Stimulated activated CD8-positive, alpha-beta memory T cell treated with anti-CD3 and anti-CD28 coated beads, Interleukin-4, amount 100 ng/mL, for 48 hours (primary cell): ENCODE measurements around the gene HOXB8.

ENCODE experiments used
- DNase-seq: peaks from one replicate; pipeline ENCODE4 v3.0.0-alpha.2; 2020

The HOXB8 gene

DNA sequence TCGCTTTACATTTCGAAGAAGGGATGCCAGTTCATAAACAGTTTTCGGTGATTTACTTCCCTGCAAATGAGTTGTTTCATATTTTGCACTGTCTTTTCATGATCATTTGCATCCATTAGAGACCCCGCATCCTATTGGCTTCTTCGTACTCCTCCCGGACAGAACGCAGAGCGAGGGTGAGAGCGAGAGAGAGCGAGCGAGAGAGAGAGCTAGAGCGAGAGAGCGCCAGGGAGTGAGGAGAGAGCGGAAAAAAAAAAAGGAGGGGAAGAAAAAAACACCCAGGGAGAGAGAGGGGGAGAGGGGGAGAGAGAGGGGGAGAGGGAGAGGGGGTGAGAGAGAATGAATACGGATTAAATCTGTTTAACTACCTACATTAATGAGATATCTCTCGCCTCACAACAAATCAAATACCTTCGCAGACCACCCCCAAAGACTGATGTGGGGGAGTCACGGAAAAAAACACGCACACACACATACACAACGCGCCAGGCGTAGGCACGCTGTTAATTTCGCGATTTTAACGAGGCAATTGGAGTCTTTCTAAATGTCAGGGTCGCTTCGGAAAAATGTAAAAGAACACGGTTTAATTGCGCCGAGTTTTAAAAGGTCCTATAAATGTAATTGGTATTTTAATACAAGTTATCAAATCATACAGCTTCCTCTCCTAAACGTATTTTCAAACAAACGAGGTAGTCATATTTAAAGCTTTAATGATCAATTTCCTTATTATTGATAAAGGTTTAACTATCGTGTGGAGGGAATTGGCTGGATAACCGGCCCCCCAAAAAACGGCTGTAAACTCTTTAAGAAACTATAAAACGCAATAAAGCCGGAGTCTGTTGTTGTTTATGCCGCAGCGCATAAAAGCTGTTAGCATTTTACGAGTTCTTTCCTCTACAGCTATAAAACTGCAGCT is at the start of gene HOXB8:
TSS of gene HOXB8 (minus strand) at position 246 of the 916 bp plus-strand sequence. CDS start 588 bp downstream, outside the sequence.
- DNase-seq: no peak

DNA sequence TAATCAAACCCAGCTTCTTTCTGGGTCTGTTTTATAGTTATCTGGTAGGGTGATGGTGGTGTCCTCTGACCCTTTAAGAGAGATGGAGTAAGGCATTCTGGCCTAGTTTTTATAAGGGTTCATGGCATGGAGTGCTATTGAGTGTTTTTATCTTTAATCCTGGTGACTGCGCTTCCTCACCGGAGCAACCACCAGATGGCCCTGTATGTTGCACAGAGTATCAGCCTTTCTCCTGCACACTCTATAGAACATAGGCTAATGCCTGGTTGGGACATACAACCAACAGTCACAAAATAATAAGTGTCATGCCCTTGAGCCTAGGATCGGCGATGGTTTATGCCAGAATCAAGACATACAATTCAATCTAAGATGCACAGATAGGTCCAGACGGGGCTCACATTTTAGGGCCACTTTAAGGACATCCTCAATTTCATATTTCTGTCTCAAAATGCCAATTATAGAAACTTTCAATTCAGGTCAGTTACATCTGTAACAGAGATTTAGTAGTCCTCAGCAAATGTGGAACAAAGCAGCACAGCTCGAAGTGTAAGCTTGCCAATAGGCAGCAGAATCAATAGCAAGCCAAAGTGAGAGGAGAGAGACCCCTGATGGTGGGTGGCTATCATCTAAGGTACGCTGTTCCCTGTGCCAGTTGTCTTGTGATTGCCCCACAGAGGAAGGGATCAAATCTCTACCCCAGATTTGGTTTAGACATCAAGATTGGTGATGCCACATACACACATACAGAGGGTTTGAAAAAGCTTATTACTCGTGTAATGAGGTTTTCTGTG is 48.2 kb upstream of the HOXB8 start:
- DNase-seq: no peak

DNA sequence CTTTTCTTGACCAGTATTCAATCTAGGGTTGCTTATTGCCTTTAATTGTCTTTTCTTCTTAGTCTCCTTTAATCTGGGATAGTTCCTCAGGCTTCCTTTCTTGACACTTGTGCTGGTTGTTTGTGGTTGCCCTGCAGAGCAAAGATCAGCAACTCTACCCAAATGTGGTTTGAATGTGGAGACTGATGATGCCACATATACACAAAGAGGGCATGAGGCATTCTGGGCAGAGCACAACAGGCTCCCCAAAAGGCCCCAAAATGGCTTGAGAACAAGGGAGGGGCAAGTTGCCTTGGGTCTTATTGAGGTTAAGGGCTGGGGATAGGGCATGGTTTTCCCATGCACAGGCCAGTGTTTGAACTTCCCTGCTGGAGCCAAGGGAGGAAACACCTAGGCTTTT is 40.8 kb upstream of the HOXB8 start:
- no peak for DNase-seq

DNA sequence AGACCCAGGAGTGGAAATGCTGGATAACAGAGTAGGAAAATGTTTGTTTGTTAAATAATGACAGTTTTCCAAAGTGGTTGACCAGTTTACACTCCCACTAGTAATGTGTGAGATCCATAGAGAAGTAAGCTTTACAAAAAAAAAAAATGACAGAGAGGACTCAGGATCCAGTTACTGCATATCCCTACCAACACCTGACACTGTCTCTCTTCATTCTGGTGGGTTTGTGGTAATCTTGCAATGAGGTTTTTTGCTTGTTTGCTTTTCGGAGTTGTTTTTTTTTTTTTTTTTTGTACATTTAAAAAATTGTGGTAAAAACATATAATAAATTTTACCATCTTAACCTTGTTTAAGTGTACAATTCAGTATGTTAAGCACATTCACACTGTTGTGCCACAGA is 34.6 kb upstream of the HOXB8 start:
- DNase-seq: no peak

DNA sequence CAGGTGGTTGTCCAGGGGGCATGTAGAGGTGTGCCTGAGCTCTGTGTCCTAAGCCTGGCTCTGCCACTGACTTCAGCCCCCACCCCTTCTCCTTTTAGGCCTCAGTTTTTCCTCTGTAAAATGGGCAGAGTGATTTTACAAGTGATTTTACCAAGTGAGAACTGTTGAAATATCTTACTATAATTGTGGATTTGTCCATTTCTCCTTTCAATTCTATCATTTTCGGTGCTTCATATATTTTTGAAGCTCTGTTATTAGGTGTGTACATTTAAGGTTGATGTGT is 32.8 kb upstream of the HOXB8 start:
- no peak for DNase-seq

DNA sequence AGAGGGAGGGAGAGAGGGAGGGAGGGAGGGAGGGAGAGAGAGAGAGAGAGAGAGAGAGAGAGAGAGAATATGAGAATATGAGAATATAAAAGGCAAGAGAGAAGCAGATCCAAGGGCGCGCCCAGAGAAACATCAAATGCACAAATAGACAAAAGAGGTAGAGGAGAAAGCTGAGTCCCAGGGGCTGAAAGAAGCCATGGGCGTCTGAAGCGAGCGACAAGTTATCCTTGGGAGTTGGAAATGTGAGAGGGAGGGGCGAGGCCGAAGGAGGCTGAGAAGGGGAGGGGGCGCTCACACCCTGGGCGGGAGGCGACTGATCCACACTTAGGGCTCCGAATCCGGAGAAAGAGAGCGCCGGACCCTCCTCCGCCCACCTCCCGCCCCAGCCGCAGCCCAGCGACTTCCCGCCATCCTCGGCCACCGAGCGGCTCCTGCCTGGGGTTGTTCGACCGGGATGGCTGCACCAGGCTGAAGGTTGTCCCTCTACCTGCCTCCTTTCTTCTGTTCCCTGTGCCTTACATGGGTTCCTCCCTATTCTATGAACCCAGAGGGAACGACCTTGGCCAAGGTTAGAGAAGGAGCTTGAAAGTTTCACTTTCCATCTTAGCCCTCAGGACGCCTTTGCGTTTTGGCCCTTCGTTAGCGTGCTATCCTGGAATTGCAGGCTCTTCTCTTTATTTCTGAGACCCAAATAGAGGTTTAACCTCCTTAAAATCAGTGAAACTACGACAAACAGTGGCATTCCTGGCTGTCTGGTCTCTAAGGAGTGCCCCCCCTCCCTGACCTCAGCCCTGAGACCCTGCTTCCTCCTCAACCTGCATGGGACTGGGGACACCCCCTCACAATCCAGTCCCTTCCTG is 32.2 kb upstream of the HOXB8 start:
- DNase-seq: no peak

DNA sequence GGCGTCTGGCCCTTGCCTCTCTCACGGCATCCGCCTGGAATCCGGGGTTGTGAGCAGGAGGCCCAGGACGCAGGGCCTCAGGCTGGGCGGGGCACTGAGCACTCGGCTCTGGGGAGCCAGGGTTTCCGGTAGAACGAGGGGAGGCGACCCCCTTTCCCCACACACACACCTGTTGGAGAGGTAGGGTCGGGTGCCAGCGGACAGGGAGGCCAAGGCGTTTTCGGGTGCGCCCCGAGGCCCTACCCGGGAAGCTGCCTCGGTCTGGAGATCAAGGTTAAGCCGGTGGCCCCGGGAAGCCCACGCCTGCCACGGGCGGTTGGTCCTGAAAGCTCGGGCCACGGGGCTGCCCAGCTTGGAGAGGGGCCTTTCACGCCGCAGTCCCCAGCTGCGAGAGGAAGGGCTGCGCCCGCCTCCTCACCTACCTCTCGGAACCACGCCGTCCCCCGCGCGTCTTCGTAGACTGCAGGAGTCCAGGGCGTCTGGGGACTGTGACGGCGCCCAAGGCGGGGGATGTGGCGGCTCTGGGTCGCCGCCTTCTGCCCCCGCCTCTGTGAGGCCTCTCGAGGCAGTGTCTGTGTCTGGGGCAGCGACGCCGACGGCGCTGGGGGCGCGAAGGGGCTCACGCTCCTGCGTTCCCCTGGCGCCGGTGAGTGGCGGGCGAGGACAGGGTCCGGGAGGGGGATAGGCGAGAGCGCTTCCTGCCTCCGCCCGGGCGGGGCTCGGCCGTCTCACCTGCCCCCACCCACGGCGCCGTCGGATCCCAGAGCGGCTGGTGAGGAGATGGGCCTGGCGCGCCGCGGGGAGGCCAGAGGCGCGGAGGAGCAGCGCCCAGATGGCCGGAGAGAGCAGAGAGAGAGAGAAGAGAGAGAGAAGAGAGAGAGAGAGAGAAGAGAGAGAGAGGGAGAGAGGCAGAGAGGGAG is 31.4 kb upstream of the HOXB8 start:
- DNase-seq: no peak

DNA sequence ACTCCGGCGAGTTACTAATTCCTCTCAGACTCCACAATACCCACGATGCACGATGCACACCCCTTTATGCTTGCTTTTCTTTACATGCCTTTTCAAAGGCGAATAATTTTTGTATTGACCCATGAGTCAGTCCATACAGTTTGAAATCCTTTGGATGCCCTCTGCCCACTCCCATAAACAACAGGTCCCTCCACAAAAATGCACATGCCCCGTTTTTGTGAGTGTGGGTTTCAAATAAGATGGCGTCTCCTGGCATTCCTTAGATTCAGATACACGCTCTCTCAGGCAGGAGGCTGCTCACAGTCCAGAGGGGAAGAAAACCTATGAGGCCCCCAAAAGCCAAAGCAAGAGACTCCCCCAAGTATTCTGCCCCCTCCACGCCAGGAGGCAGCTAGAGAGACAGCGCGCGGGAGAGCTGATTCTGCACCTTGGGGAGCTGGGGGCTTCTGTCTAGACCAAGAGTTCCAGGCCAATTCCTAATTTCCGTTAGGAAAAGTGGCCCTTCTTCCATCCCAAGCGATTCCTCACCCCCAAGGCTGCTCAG is 30.6 kb upstream of the HOXB8 start:
- DNase-seq: no peak

DNA sequence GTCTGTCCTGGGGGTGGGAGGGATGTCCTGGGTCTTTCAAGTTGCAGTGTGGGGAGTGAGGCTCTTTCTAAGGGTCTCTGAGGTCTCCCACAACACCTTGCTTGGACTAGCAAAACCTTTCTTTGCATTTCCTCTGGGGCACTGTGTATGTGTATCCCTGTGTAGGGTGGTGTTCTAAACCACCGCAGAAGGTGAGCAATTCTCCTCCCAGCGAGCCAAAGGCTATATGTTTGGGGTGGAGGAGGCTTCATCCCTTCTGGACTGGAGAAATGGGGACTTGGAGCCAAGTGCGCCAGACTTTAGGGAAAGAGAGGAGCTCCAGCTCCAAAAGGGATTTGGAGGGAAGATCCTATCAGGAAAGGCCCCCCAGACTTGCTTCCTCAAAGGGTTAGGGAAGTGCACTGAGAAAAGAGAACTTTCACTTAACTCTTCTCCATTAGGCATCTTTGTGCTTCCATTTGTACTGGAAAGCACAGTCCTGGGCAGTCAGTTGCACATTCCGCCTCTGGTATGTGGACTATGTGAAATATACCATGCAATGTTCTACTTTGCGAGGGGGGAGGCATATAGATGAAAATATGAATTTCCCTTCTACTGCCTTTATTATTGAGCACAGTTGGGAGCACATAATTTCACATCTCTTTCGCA is 29.9 kb upstream of the HOXB8 start:
- no peak for DNase-seq

DNA sequence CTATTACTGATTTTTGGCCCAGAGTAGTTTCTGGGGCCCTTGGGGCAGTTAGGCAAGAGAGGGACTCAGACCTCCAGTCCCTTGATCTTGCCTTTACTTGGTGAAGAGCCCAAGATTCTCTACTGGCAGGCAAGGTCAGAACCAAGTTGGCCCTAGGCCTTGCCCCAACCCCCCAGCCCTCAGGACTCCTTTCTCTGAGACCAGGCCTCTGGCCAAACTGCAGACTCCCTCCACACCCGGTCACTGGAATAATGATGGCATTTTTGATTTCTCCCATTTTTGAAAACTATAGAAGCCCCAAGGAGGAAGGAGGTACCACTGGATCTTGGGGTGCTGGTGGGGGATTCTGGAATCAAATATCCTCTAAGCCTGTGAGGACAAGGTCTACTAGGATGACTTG is 29.1 kb upstream of the HOXB8 start:
- no peak for DNase-seq

DNA sequence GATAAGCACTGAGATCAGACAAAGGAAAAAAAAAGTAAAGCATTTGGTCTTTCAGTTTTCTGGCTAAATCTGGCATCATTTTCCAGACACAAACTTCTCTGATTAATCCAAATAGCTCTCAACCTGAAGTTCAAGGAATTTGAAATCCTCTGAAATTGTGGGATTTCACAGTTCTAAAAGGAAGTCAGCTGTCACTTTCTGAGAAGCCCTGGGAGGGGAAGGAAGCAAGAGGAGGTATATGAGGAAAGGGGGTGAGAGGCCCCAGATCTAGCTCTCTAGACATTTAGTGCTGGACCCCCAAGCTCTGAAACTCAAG is 28.6 kb upstream of the HOXB8 start:
- no peak for DNase-seq

DNA sequence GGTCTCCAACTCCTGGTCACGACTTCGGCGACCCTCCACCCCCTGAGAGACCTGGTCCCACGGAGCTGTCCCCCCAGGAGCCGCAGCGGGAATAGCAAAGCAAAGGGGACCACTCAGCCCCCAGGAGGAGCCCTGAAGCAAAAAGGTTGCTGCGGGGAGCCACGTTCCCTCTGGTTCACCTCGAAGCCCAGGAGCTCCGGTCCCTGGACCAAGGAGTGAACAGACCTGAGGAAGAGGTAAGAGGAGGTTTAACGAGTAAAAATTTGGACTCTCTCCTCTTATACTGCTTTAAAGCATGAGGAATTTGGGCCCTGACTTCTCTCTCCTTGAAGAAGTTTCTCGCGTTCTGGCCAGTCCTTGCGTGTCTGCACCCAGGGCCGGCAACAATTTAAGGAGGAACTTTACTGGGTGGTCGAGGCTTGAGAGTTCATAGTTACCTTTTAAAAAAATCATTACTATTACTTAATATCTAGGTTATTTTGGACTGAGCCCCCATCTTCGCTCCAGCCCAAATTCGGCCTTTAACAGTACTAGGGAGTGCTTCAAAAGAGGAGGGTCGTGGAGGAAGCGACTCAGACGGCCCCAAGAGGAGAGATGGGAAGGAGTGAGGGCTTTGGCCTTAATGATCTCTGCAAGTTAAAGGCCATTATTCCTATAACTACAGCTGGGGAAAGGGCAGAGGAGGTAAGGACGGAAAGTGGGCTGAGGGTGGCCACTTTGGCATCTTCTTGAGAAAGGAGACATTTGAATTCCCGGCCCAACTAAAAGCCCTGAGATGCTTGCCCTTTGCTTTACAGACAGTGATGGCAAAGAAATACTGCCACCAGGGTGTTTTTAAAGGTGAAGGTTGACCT is 28.0 kb upstream of the HOXB8 start:
- no peak for DNase-seq

DNA sequence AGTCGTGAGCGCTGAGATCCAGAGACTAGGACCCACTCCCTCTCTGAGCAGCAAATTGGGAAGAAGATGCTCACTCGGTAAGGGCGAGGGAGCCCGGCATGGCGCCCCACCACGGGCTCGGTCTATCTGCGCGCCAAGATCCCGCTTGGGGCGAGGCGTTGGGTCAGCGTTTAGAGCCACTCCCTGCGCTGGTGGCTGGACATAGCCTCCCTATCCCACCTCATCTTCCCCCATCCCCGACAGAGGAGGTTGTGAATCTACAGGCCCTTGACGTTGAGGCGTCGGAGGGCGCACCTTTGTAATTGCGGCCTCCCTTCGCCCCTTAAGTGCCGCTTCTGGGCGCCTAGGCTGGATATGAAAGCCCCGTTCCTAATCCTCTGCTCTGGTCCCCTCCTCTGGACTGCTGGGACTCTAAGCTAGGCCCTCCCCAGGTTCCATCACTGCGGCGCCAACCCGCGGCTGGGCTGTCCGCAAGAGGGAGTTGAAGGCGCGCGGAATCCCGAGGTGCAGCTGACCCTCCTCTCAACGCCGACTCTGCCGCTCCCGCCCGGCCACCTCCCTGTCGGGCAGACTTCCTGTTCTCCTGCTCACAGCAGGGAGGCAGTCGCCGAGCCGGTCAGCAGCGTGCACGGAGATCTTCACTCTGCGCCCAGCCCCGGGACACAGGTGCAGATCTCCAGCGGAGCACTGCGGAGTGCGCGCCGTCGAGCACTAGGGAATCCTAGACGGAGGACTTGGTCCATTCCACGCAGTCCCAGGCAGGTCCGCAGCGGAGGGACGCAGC is 27.2 kb upstream of the HOXB8 start:
- DNase-seq: no peak

DNA sequence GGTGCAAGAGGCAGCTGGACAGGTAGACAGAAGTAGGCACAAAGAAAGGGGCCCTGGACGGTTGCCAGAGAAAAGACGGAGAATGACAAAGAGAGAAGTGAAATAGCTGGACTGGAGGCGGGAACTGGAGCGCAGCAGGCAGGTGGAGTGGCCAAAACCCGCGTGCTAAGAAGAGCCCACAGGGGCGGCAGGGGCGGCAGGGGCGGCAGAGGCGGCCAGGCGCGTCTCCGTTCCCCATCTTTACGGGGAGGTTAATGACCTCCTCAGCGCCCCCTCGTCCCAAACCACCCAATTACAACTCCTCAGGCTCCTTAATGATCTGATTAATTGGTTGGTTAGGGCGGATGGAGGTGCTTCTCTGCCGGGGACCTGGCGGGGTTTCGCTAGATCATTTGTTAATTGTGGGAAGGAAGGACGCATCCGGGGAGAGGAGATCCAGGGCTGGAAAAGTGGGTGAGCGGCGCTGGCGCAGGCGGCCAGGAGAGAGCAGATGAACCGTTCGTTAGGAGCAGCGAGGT is 26.5 kb upstream of the HOXB8 start:
- DNase-seq: no peak

DNA sequence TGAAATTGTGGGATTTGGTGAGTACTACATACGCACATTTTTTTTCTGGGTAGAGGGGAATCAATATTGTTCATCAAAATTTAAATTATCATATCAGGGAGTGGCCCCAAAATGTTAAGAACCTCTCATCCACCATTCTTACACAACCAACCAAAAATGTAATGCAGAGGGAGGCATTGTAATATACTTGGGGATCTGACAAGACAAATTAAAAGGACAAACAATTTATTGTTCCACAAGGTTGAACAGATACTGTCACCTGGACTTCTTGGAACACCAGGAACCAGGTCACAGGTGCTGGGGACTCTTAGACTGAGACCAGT is 25.7 kb upstream of the HOXB8 start:
- no peak for DNase-seq

DNA sequence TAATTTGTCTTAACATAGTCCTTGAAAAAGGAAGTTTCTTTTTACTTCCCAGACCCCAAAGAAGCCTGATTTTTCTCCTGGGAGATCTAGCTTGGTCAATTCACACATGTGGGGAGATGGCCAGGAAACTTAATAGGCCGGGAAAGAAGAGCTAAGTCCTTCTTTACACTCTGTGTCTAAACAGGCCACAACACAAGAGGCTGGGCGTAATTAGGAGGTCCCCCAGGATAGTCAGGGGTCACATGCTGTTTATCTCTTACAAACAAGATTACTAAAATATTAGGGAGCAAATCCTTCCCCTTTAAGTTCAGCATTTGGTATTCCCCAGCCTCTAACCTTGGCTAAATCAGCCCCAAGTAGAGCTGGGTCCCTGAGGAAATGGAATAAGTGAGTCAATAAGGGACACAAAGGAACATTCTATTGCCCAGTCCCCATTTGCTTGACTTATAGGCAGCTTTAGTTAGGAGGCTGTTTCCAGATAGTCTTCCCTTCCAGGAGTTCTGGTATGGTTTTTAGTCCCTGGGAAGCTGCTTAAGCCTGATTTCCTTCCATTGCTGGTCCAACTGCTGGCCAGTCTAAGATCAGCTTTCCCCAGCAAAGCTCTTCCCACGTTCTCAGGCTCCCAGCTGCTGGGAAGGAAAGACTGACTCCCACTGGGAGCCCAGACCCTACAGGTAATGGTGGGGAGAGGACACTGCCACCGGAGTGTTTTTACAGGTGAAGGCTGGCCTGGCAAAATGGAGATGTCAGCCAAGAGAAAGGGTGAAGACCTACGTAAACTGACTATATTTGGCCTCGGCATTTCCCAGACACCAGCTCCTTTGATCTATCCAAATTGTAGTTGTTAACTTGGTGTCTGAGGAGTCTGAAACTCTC is 25.1 kb upstream of the HOXB8 start:
- DNase-seq: no peak

DNA sequence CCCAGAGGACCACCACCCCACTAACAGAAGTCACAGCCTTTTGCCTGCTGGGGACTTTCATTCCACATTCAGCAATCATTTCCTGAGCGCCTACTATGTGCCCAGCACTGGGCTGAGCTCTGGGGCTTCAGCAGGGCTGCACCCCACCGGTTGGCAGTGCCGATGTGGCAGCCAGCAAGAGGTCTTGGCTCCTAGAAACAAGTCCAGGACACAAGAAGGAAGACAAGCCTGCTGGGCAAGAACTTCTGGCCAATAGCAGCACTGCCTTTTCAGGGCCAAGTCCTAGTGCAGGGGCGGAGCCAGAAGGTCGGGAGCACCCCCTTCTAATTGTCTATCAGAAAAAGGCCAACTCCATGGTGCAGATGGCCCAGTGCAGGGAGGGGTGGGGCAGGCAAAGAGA is 24.0 kb upstream of the HOXB8 start:
- no peak for DNase-seq
